K562 (cell line): Measurements from ENCODE around the gene PEX19. TPM values are rescaled to one million over a fixed set of nuclear protein-coding genes. Genes with fewer than 3 reads are reported as not detected.

Experiments used
- CTCFL ChIP-seq: IDR thresholded peaks from 2 replicates; pipeline ENCODE4 v1.6.1; 2011; ENCODE audit warnings: borderline replicate concordance, low read depth, mild to moderate bottlenecking, moderate library complexity, low read length; ENCODE audit not compliant: insufficient read depth, poor library complexity, severe bottlenecking
- E2F3 ChIP-seq: fragments of 250-450 bp; sonication (Bioruptor Pico); IDR thresholded peaks from 2 replicates; pipeline ENCODE4 v1.4.0; 2020; ENCODE audit warnings: mild to moderate bottlenecking
- GABPB2 ChIP-seq: fragments of 250-450 bp; sonication (Bioruptor Pico); conservative IDR thresholded peaks from 2 replicates; pipeline ENCODE4 v1.5.1; 2021; ENCODE audit warnings: mild to moderate bottlenecking
- JUN ChIP-seq, 2 experiments: sonication (generic) in 1 of 2; formaldehyde crosslinking in 1 of 2; IDR thresholded peaks; 2 replicates each; pipeline versions ENCODE4 v1.6.1 to v1.8.0; 2012 to 2022; ENCODE audit warnings: borderline replicate concordance in 2 of 2, mild to moderate bottlenecking in 2 of 2, improper control_type of control experiment in 1 of 2, low read depth in 1 of 2, low read length in 1 of 2, missing genetic modification reagents in 1 of 2
- KAT8 ChIP-seq: fragments of 450-650 bp; IDR thresholded peaks from 2 replicates; pipeline ENCODE4 v1.6.1; 2016; ENCODE audit warnings: low read depth, mild to moderate bottlenecking
- MCM2 ChIP-seq: fragments of 450-650 bp; IDR thresholded peaks from 2 replicates; pipeline ENCODE4 v1.6.1; 2017; ENCODE audit warnings: low read depth, mild to moderate bottlenecking
- NFIC ChIP-seq: fragments of 450-650 bp; IDR thresholded peaks from 2 replicates; pipeline ENCODE4 v1.6.1; 2017; ENCODE audit warnings: mild to moderate bottlenecking, inconsistent platforms
- RAD21 ChIP-seq, 2 experiments: fragments of 250-450 bp in 1 of 2; fragments of 450-650 bp in 1 of 2; sonication (Bioruptor Pico) in 1 of 2; formaldehyde crosslinking in 1 of 2; IDR thresholded peaks in 1 of 2; conservative IDR thresholded peaks in 1 of 2; 2 replicates each; pipeline versions ENCODE4 v1.4.0 to v1.8.0; 2020 to 2022; ENCODE audit warnings: mild to moderate bottlenecking in 2 of 2, moderate library complexity in 1 of 2
- SNIP1 ChIP-seq: fragments of 450-650 bp; IDR thresholded peaks from 2 replicates; pipeline ENCODE4 v1.7.1; 2017; ENCODE audit warnings: low read depth, mild to moderate bottlenecking
- SPI1 ChIP-seq: IDR thresholded peaks from 2 replicates; pipeline ENCODE4 v1.6.1; 2011; ENCODE audit warnings: low read depth, low read length, control low read depth, borderline replicate concordance
- SREBF1 ChIP-seq: fragments of 150-350 bp; IDR thresholded peaks from 2 replicates; pipeline ENCODE4 v1.6.1; 2014; ENCODE audit warnings: antibody characterized with exemption, low read depth, low read length, borderline replicate concordance
- SRF ChIP-seq, 2 experiments: fragments of 250-450, 450-650 bp in 1 of 2; sonication (Bioruptor Pico) in 1 of 2; sonication (generic) in 1 of 2; formaldehyde crosslinking; IDR thresholded peaks; 2 replicates each; pipeline versions ENCODE4 v1.5.0 to v1.5.1; 2020 to 2022; ENCODE audit warnings: mild to moderate bottlenecking in 1 of 2, missing genetic modification reagents in 1 of 2
- ZBTB26 ChIP-seq: fragments of 450-650 bp; formaldehyde crosslinking; IDR thresholded peaks from 2 replicates; pipeline ENCODE4 v1.4.0; 2022; ENCODE audit warnings: missing genetic modification characterization
- polyA plus RNA-seq, 8 experiments: library from polyadenylated mRNA; depleted of rRNA in 4 of 8; stranded (reverse) in 5 of 8; unstranded in 3 of 8; fragments of >200 nt; fragmentation: Nextera tagmentation in 2 of 8; fragmentation: Illumina TruSeq in 1 of 8; extraction: Ambion mirVana in 2 of 8; extraction: Trizol in 1 of 8; gene quantifications; 2 replicates each; pipeline versions ENCODE4 v1.2.1 to v1.2.3, GENCODE V29; 2011 to 2014; ENCODE audit warnings: inconsistent platforms in 1 of 8, missing spikeins in 1 of 8
- total RNA-seq, 7 experiments: library from RNA; depleted of rRNA in 6 of 7; stranded (reverse); fragments of >200 nt in 6 of 7; fragmentation: Illumina TruSeq in 2 of 7; extraction: Trizol in 2 of 7; gene quantifications; 2 replicates each; pipeline versions ENCODE4 v1.2.1 to v1.2.3, GENCODE V29; 2011 to 2021; ENCODE audit warnings: low replicate concordance in 1 of 7
- TF ChIP-seq, protein P1 (sequence below): IDR thresholded peaks from 2 replicates; pipeline ENCODE4 v1.6.1; 2012; ENCODE audit warnings: low read depth, low read length, improper control_type of control experiment, borderline replicate concordance
- TF ChIP-seq, protein P2 (sequence below): fragments of 250-450 bp; sonication (Bioruptor Pico); IDR thresholded peaks from 2 replicates; pipeline ENCODE4 v1.5.0; 2021; ENCODE audit warnings: mild to moderate bottlenecking, borderline replicate concordance

PEX19 gene
- total and polyA plus RNA-seq, 9 of the 15 experiments (the other 6 are each of a cell fraction or from before 2014, with no cell fraction given): 32.5 to 103 (median 59.8) TPM

DNA sequence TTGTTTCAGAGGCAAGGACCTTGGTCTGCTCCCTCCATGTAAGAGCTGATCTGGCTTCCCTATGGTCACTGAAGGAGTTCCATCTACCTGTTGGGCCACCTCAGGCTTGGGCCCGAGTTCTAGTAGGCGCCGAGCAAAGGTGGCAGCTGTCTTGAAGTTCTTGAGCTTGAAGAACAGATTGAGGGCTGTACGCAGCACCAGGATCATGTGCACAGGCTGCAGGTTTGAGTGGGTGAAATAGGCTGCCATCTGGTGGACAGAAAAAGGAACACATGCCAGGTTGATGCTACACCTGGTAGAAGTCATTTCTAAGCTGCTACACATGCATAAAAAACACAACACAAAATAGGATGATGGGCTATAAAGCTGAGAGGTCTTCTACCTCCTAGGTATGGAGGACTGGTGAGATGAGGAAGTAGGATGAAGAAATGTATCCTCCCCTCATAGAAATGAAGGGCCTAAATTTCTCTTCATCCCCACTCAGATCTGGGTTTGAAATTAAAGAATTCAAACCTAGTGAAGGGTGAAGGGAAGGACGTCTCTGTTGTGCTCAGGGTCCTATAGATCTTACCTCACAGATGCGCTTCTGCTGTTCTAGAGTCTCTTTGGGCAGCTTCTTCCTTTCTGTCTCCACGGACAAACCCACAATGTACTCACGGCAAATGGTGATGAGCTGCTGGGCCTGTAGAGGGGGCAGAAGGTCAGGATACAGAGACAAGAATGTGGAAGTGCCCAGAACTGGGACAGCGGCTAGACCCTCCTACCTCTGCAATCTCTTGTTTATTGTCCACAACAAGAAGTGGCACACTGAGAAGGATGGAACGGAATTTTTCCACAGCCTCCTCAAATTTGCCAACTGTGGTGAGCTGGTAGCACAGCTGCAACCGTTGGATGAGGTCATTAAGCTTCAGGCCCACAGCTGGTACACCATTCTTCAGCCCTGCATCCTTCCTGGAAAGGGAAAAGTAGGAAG, 6.6 kb upstream of the PEX19 start (continued):
- TF ChIP-seq, protein P1, sequence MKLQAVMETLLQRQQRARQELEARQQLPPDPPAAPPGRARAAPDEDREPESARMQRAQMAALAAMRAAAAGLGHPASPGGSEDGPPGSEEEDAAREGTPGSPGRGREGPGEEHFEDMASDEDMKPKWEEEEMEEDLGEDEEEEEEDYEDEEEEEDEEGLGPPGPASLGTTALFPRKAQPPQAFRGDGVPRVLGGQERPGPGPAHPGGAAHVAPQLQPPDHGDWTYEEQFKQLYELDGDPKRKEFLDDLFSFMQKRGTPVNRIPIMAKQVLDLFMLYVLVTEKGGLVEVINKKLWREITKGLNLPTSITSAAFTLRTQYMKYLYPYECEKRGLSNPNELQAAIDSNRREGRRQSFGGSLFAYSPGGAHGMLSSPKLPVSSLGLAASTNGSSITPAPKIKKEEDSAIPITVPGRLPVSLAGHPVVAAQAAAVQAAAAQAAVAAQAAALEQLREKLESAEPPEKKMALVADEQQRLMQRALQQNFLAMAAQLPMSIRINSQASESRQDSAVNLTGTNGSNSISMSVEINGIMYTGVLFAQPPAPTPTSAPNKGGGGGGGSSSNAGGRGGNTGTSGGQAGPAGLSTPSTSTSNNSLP: no peak
- TF ChIP-seq SPI1 (peak; percentile 66; the same call in 1 of the 2 replicates), SRF (CRISPR knock-in tag; IDR thresholded peaks at IDR 0.05) (no peak), E2F3 (no peak), SREBF1 (no peak), RAD21 (CRISPR knock-in tag; conservative IDR thresholded peaks at IDR 0.05 in 1 of 2, IDR thresholded peaks at IDR 0.05 in 1 of 2) (peak in 1 of 2 experiments; percentile 60; a peak in 3 of 4 replicates), KAT8 (no peak), CTCFL (peak; percentile 52), NFIC (no peak), JUN (IDR thresholded peaks at IDR 0.05; ENCODE audit: borderline replicate concordance, low read depth, low read length) (no peak), JUN (CRISPR knock-in tag; IDR thresholded peaks at IDR 0.05; ENCODE audit: borderline replicate concordance) (no peak), ZBTB26 (CRISPR knock-in tag) (no peak), GABPB2 (CRISPR knock-in tag) (no peak), SNIP1 (no peak), MCM2 (no peak)
- TF ChIP-seq, protein P2, sequence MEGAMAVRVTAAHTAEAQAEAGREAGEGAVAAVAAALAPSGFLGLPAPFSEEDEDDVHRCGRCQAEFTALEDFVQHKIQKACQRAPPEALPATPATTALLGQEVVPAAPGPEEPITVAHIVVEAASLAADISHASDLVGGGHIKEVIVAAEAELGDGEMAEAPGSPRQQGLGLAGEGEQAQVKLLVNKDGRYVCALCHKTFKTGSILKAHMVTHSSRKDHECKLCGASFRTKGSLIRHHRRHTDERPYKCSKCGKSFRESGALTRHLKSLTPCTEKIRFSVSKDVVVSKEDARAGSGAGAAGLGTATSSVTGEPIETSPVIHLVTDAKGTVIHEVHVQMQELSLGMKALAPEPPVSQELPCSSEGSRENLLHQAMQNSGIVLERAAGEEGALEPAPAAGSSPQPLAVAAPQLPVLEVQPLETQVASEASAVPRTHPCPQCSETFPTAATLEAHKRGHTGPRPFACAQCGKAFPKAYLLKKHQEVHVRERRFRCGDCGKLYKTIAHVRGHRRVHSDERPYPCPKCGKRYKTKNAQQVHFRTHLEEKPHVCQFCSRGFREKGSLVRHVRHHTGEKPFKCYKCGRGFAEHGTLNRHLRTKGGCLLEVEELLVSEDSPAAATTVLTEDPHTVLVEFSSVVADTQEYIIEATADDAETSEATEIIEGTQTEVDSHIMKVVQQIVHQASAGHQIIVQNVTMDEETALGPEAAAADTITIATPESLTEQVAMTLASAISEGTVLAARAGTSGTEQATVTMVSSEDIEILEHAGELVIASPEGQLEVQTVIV (CRISPR knock-in tag): no peak
